D721Med (cell line): ENCODE data around the gene OR5K4.
"Not testable (repeated sequence)": the region's sequence is repeated elsewhere in the genome, so short reads cannot be mapped to it uniquely, and the experiment has no call there.

Source experiments
- DNase-seq: peaks from one replicate; pipeline ENCODE4 v3.0.0; 2011; ENCODE audit warnings: low spot score; ENCODE audit not compliant: insufficient read length
- FAIRE-seq: peaks from 2 replicates; lab custom pipeline; 2011; peaks lifted over from hg19 to GRCh38; lab: Jason Lieb, UNC
- TF ChIP-seq, protein P1 (sequence below): IDR thresholded peaks from 2 replicates; pipeline ENCODE4 v1.5.1; 2012; ENCODE audit warnings: mild to moderate bottlenecking, control low read depth; ENCODE audit not compliant: insufficient read depth; ENCODE audit errors: missing control alignments

The OR5K4 gene

DNA sequence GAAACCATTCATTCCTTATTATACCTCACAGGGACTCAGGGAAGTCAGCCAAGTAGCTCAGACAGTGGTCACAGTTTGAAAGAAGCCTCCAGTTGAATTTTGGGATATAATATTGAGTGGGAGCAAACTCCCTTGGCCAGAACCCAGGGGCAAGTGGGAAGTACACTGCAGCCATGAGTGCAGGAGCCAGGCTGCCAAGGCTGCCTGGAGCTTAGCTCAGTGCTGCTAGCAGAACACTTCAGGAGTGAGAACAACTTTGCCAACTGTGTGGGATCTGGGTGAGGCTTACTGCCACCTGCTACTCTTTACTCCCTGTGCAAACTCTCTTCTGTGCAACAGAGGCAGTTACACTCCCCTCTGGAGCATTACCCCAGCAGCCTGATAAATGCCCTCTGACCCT, 41.4 kb downstream of the OR5K4 start:
- no peak for DNase-seq
- TF ChIP-seq, protein P1, sequence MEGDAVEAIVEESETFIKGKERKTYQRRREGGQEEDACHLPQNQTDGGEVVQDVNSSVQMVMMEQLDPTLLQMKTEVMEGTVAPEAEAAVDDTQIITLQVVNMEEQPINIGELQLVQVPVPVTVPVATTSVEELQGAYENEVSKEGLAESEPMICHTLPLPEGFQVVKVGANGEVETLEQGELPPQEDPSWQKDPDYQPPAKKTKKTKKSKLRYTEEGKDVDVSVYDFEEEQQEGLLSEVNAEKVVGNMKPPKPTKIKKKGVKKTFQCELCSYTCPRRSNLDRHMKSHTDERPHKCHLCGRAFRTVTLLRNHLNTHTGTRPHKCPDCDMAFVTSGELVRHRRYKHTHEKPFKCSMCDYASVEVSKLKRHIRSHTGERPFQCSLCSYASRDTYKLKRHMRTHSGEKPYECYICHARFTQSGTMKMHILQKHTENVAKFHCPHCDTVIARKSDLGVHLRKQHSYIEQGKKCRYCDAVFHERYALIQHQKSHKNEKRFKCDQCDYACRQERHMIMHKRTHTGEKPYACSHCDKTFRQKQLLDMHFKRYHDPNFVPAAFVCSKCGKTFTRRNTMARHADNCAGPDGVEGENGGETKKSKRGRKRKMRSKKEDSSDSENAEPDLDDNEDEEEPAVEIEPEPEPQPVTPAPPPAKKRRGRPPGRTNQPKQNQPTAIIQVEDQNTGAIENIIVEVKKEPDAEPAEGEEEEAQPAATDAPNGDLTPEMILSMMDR = no peak
- FAIRE-seq = no peak

DNA sequence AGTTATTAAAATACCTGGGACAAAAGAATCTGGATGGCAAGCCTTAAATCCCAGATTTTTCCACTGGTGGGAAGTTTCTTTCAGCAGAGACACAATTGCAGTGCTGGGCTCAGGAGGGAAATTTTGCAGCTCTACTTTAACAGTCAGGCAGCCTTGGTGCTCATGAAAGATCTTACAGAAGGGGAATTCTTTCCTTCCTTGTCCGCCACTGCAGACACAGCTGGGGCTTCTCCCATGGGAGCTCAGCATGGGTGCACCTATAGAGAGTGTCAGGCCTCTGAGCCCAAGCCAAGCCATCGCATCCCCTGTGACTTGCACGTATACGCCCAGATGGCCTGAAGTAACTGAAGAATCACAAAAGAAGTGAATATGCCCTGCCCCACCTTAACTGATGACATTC, 42.8 kb downstream of the OR5K4 start:
- FAIRE-seq, DNase-seq: not testable (repeated sequence)

DNA sequence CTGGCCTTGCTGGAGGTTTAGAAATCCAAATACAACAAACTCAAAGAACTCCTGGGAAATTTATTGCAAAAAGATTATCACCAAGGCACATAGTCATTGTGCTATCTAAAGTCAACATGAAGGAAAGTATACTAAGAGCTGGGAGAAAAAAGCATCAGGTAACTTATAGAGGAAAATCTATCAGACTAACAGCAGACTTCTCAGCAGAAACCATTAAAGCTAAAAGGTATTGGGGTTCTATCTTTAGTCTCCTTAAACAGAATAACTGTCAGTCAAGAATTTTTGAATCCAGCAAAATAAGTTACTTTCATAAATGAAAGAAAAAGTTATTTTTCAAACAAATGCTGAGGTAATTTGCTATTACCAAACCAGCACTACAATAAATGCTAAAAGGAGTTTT, 44.9 kb downstream of the OR5K4 start:
- DNase-seq (no peak), FAIRE-seq (no peak)
- TF ChIP-seq, protein P1 = no peak

DNA sequence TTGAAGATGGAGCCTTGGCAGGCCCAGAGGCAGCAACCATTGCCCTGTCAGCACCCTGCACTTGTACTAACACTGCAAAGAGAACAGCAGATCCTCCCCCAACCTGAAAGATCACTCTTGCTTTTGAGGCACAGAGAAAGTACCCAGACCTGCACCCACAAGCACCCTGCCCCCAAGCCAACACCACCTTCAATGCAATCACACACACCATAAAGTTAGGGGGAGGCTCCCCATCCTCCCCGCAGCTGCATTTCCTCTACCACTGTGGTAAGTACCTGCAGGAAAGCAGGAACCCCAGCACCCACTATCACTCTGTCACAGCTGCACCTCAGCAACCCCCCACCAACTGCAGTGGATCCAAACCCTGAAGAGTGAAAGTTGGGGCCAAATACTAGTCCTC, 48.9 kb downstream of the OR5K4 start:
- no peak for FAIRE-seq
- no peak for DNase-seq
- TF ChIP-seq, protein P1 = no peak

DNA sequence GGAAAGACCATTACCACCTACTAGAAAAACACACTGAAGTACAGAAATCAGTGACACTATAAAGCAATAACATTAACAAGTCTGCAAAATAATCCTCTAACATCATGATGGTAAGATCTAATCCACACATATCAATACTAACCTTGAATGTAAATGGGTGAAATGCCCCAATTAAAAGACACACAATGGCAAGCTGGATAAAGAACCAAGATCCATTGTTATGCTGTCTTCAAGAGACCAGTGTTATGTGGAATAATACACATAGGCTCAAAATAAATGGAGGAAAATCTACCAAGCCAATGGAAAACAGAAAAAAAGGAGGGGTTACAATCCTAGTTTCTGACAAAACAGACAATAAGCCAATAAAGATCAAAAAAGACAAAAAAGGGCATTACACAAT, 50.4 kb downstream of the OR5K4 start:
- TF ChIP-seq, protein P1 = no peak
- DNase-seq = no peak
- FAIRE-seq = no peak
